ENCODE measurements around the gene KLC1.
A peak's percentile ranks its signal among the peaks of the same experiment; 100 is the strongest.

DNA sequence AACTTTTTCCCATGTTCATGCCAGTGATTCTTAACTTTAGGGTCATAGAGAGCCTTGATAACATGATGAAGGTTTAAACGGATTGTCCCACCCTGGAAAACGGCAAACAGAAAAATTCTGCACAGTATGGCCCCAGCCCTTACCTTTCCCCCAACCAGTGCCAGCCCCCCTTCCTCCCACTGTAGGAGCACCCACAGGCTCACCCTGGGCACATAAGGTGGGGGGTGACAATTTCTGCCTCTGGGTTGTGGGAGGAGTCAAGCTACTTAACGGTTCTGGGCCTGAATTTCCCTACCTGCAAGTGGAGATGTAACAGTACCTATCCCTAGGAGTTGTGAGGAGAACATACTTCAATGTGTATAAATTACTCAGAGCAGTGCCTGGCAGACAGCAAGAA lies 68.2 kb downstream of the KLC1 start:
- 0 out of 2 replicates have a peak, but pooled peaks have one; percentile 10 for TF ChIP-seq POLR2AphosphoS5 (IDR thresholded peaks at IDR 0.05; ENCODE audit: low read depth, low read length)
- TF ChIP-seq, protein P1, sequence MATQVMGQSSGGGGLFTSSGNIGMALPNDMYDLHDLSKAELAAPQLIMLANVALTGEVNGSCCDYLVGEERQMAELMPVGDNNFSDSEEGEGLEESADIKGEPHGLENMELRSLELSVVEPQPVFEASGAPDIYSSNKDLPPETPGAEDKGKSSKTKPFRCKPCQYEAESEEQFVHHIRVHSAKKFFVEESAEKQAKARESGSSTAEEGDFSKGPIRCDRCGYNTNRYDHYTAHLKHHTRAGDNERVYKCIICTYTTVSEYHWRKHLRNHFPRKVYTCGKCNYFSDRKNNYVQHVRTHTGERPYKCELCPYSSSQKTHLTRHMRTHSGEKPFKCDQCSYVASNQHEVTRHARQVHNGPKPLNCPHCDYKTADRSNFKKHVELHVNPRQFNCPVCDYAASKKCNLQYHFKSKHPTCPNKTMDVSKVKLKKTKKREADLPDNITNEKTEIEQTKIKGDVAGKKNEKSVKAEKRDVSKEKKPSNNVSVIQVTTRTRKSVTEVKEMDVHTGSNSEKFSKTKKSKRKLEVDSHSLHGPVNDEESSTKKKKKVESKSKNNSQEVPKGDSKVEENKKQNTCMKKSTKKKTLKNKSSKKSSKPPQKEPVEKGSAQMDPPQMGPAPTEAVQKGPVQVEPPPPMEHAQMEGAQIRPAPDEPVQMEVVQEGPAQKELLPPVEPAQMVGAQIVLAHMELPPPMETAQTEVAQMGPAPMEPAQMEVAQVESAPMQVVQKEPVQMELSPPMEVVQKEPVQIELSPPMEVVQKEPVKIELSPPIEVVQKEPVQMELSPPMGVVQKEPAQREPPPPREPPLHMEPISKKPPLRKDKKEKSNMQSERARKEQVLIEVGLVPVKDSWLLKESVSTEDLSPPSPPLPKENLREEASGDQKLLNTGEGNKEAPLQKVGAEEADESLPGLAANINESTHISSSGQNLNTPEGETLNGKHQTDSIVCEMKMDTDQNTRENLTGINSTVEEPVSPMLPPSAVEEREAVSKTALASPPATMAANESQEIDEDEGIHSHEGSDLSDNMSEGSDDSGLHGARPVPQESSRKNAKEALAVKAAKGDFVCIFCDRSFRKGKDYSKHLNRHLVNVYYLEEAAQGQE (IDR thresholded peaks at IDR 0.05; ENCODE audit: insufficient read depth in 1 of 2, low read depth in 2 of 2, low read length in 2 of 2) = no peak
